GM19023 (cell line): Measurements from ENCODE around the gene YIPF1.
"Not testable (repeated sequence)": the region's sequence is repeated elsewhere in the genome, so short reads cannot be mapped to it uniquely, and the experiment has no call there.

Experiments
- ATAC-seq: cut with Tn5 transposase; IDR thresholded peaks from one replicate; pipeline ENCODE4 v1.9.1; 2021; ENCODE audit warnings: mild to moderate bottlenecking, moderate library complexity; ENCODE audit not compliant: unreplicated experiment

The YIPF1 gene

DNA sequence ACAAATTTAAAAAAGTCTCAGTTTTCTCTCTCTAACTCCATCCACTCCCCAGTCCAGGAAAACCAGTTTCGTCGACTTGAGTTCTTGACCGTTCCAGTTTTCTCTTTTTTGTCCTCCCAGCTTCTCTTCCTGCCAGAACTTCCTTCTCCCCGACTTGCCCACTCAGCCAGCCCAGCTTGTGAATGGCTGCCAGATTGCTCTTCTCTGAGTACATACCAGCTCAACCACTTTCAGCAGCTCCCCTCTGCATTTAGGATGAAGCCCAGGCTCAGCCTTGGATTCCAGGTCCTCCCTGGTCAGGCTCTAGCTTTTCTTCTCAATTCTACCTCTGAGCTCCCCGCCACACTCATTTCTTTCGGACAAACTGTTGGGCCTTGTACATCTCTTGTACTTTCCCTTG lies 5.8 kb upstream of the YIPF1 start:
- ATAC-seq: no peak

DNA sequence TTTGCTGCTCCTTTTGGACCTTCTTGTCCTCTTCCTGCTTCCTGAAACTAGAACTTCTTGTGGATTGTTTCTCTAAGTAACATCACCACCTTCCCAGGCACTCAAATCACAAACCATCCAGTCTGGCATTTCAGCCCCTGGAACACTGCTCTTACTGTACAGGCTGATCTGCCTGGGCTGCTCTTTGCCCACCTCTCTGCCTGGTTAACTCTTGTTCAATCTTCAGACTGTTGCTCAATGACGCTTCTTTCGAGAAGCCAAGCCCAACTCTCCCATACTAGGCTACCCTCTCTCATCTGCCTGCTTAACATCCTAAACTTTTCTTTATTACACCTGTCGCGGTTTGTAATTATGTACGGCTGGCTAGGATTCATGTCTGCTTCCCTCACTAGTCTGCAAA lies 5.0 kb upstream of the YIPF1 start:
- ATAC-seq: no peak

DNA sequence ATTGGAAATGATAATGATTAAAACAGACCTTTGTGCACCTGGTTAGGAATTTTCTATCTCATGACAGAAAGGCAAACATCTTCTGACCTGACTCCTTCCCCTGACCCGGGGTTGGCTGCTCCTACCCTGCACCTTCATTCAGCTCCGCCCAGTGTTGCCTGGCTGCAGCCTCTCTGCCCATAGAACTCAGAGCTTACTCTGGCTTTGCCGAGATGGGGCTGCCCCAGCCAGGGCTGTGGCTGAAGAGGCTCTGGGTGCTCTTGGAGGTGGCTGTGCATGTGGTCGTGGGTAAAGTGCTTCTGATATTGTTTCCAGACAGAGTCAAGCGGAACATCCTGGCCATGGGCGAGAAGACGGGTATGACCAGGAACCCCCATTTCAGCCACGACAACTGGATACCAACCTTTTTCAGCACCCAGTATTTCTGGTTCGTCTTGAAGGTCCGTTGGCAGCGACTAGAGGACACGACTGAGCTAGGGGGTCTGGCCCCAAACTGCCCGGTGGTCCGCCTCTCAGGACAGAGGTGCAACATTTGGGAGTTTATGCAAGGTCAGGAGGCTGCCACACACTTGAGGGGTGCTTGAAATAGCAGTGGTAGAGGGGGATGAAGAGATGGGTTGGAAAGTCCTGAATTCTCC lies 4.5 kb upstream of the YIPF1 start, which contains the start of gene DIO1:
Gene DIO1, plus strand, starts transcription at position 189 of the 638 bp plus-strand sequence. Its CDS starts 24 bp downstream, at position 213.
- no peak for ATAC-seq

GRCh38 chr1:53892911-53893310 lies 3.3 kb upstream of the YIPF1 start:
- no peak for ATAC-seq

DNA sequence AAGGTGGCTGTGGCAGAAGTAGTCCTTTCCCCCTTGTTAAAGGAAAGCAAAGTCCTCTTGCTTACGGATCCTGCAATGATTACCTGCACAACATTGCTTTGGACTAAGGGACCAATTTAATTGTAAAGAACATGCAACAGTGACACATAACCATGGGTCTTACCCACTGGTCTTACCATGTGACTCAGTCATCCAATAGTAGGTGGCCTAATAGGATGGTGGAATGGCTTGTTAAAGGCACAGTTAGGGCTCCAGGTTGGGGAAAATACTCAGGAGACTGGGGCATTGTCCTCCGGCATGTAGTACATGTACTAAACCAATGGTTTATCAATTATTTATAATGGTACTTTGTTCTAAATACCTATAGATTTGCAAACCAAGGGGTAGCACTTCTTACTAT lies 2.1 kb upstream of the YIPF1 start:
- ATAC-seq: no peak

DNA sequence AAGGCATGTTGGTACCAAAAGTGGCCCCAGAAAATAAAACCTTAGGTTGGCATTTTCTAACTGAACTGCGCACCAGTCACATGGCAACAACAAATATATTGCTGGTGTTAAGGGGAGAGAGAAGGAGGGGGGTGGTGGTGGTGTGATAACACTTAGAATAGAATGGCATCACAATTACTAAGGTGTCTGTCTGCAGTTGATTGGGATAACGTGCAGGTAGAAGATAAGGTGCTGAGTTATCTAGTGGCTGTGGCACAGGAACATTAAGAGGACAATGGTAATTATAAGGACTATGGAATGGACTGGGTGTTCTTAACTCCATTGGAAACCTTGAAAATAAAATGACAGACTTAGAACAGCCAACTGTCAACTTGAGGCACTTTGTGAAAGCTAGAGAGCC lies 1.4 kb upstream of the YIPF1 start:
- ATAC-seq: no peak

GRCh38 chr1:53890522-53890941 lies 935 bp upstream of the YIPF1 start:
- no peak for ATAC-seq

- no peak for ATAC-seq
Observed at GRCh38 chr1:53888681-53889080, 916 bp downstream of the YIPF1 start.

GRCh38 chr1:53883600-53883999 lies 6.0 kb downstream of the YIPF1 start:
- not testable (repeated sequence) for ATAC-seq

GRCh38 chr1:53881853-53882252 lies 7.7 kb downstream of the YIPF1 start:
- not testable (repeated sequence) for ATAC-seq

DNA sequence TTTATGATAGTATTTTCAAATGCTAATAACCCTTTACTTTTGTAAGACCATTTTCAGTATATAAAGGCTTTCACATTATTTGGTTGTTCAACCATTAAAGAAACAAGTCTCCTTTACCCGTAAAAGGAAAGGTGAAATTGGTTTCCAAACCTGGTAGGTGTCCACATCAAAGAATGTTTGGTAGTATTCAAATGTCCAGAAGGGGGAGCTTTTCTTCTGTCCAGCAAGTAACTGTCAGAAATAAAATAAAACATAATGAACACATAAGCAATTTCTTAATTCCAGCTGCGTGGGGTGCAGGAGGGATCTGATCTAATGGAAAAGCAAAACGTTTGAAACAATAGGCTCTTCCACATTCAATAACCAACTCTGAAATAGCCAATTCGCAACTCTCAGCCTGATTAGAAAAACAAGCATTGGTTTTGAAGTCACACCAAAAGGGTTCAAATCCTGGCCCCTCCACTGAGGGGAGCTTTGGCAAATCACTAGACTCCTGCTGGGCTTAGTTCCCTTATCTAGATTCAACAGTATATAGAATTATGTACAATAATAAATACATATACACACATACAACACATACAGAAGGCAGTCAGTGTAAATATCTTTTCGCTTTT lies 11.0 kb downstream of the YIPF1 start:
- no peak for ATAC-seq

DNA sequence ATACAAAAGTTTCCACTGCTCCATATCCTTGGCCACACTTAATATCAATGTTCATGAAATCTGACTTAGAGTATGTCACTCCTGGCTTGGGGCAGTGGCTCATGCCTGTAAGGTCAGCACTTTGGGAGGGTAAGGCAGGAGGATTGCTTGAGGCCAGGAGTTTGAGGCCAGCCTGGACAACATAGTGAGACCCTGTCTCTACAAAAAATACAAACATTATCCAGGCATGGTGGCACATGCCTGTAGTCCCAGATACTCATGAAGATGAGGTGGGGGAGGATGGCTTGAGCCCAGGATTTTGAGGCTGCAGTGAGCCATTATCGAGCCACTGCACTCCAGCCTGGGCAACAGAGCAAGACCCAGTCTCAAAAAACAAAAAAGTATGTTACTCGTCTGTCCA lies 14.4 kb downstream of the YIPF1 start:
- not testable (repeated sequence) for ATAC-seq

DNA sequence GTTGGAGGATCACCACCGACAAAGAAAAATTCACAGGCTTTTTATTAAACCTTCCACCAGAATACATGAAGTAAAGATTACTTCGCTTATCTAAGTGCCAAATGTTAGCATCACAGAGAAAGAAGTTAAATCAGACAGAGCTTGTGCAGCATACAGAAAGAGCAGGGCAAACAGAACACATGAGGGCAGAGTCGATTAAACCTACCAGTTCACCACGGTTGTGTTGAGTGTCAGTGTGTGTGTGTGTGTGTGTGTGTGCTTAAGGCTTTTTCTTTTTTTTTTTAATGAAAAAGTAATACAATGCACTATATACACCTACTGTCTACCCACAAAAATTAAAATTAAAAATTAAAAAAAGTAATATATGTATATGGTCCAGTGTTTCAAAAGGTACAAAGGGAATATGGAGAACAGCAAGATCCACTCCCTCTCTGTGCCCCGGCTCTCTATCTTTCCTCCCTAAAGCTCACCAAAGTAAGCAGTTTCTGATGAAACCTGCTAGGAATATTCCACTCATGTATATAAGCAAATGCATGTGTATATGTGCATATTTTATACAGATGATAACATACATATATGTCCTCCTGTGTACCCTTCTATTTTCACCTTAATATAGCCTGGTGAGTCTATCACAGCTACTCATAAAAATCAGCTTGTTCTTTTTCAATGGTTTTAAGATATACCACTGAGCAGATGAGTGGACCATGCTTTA lies 17.7 kb downstream of the YIPF1 start:
- ATAC-seq: no peak

GRCh38 chr1:53871221-53871620 lies 18.4 kb downstream of the YIPF1 start:
- no peak for ATAC-seq

DNA sequence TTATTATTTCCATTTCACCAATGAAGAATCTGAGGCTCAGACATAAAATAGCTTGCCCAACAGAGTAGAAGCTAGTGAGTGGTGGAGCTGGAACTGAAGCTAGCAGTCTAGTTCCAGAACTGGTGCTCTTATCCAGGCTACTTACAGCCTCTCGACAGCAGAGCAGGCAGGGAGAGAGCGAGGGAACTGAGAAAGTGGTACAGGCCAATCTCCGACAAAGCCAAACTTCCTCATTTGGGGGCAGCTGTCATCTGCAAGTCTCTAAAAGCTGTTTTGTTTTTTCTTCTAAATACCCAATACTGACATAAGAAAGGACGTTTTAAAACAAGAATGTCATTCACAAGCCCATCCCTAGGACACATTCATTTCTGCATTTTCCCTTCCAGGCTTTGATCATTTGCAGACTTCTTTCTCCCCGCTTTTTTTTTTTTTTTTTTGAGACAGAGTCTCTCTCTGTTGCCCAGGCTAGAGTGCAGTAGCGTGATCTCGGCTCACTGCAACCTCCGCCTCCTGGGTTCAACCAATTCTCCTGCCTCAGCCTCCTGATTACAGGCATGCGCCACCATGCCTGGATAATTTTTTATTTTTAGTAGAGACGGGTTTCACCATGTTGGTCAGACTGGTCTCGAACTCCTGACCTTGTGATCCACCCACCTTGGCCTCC lies 20.0 kb downstream of the YIPF1 start:
- no peak for ATAC-seq

DNA sequence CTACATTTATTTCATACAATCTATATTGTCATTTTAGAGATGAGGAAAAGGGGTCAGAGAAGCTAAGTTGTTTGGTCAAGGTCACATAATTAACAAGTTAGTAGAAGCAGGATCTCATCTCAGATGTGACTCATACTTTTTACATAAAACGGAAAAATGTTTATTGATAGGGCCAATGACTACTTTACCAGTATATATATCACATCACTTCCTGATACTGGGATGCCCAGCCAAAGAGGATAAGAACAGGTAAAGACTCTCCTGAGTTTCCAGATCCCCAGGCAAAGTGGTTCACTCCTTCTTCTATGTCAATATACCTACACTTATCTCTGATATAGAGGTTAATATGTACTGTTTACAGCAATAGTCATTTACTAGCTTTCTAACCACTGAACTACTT lies 21.0 kb downstream of the YIPF1 start:
- no peak for ATAC-seq

DNA sequence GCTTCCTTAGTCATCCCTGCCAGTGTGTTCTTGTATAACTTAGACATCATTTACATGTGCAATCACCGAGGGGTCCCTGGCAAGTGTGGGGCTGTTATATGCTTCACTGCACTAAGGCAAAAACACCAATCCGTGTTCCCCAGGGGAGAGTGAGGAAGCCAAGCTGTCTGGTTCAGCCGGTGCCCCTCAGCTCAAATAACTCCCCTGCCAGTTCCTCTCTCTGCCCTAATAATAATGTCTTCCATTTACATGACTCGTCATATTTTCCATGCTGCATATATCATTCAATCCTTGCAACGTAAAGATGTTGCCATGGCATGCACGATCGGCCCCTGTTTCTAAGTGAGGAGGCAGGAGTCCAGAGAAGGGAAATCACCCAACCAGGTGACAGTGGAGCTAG lies 27.1 kb downstream of the YIPF1 start:
- ATAC-seq: no peak

DNA sequence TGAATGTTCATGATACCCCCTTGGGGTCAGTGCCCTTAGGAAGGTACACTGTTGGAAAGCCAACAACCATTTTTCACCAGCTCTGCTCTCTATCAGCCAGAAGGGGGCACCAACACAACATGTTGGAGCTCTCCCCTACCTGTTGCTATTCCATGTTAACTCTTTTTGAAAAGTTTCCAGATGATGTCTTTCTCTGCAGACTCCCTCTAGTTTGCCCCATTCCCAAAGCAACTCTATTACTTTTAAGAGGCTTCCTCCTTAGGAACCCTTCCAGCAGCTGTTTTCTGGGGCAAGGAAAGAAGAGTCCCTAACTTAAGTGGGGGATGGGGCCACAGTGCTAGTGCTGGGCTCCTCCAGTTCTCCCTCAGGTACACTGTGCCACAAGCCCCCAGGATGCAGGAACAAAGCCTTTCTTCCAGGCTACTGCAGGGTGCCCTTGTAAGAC lies 28.6 kb downstream of the YIPF1 start:
- ATAC-seq: no peak

DNA sequence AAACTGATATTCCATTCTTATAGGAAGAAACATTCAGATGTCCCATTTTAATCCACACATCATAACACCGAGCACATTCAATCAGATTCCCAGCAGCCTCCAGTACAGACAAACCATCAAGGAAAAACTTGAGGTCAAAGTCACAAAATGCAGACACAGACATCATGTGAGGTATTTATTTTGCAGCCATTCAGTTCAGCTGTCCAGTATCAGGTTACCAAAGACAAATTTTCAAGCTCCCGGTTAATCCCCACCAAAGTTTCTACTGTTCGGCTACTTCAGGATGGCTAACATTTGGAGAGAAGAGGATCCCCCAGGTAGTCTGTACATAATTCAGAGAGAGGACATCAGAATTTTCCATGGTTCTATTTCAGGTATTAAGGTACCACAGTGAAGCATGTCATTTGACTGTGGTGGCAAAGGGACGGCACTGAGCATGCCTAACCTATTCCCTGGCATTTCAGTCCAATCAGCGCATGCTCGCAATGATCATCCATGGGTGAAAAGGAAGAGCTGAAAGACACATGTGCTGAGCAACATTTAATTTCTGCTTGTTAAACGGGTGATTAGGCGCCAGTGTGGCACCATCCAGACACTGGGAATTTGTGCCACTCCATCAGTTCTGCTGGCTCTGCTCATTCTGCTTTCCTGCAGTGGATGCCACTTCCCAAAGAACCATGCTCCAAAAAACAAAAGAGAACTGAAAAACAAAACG lies 37.9 kb downstream of the YIPF1 start:
- ATAC-seq: no peak

GRCh38 chr1:53850082-53850673 lies 39.4 kb downstream of the YIPF1 start:
- ATAC-seq: no peak

DNA sequence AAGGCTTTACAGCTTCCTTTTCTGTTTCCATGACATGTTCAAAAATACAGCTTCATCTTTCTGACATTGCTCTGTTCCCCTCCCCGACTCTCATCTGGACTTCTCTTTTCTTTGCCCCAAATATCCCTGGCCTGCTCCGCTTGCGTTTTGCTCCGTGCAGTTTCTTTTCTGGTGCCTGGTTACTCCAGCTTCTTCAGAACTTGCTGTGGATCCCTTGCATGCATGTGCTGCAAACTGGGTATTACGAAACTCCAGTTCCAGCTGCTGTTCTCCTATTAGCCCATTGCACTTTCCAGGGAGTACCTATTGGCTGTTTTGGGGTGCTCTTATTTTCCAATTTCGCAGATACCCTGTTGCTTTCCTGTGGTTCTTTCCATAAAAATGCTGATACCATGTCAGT lies 41.6 kb downstream of the YIPF1 start:
- ATAC-seq: no peak
